Activated naive CD8-positive, alpha-beta T cell treated with anti-CD3 and anti-CD28 coated beads, Interleukin-2, amount 50 U/mL, for 16 hours (primary cell): Measurements from ENCODE around the gene TNXB.
"Not testable (repeated sequence)": the region's sequence is repeated elsewhere in the genome, so short reads cannot be mapped to it uniquely, and the experiment has no call there.

Experiments
- DNase-seq: peaks from one replicate; pipeline ENCODE4 v3.0.0-alpha.2; 2020; ENCODE audit warnings: low read depth, low spot score

Gene TNXB

DNA sequence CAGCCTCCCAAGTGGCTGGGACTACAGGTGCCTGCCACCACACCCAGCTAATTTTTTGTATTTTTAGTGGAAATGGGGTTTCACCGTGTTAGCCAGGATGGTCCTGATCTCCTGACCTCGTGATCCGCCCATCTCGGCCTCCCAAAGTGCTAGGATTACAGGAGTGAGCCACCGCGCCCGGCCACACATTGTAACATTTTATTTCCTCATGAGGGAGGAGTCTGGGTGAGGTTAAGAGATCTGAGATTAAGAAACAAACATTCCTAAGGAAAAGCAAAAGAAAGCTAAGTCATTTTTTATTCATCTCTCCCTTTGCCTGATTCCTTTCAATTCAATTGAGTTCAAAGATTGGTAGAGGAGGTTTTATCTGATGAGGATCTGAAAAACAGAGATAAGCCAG is 35.1 kb upstream of the TNXB start:
- not testable (repeated sequence) for DNase-seq

DNA sequence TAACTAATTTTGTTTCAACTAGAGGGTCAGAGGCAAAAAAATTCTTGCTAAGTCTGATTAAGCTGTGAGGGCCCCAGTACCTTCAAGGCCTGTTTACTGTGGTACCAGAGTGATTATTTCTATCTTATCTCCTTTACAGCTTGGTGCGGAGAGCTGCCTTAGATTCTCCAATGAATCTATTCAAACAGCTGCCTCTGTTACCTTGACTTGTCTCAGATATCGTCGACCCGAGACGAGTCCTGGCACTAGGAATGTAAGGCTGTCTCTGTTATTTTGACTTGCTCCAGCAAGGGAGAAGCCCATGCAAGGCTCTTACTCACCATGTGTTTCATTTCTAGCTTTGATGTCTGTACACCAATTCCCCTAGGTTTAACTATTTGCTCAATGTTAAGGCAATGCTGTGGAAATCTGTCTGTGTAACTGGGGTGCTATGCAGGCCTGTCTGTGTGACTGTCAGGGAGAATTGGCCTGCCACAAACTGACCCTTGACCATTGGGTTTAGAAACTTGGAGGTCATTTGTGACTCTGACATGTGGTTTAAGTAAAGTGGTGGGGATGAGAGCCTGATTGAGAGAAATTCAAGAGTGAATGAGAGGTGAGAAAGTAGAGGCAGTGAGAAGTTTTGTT is 31.4 kb upstream of the TNXB start:
- no peak for DNase-seq

DNA sequence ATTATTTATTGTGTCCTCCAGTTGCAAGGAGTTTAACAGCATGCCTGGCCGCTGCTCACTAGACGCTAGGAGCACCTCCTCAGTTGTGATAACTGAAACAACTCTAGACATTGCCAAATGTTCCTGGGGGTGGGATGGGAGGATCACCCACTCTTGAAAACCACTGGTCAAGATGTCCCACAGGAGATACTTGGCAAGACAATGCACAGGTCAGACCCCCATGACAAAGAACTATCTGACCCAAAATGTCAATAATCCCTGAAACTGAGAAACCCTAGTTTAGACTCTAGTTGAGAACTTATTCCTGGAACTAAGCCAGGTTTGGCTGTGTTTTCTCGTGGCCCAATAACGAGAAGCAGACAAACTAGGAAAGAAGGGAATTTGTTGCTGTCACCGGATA is 30.5 kb upstream of the TNXB start:
- no peak for DNase-seq

DNA sequence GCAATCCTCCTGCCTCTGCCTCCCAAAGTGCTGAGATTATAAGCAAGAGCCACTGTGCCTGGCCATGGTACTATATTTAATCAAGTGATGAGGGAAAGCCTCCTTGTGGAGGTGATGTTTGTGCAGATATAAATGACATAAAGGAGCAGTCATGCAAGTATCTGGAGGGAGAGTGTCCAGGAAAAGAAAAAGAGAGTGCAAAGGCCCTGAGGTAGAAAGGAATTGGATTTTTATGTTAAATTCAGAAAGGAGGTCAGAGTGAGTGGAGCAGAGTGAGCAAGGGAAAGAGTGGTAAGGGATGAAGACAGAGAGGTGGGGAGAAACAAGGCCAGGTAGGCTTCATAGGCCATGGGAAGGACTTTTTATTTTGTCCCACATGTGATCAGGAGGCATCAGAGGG is 28.3 kb upstream of the TNXB start:
- DNase-seq = no peak

DNA sequence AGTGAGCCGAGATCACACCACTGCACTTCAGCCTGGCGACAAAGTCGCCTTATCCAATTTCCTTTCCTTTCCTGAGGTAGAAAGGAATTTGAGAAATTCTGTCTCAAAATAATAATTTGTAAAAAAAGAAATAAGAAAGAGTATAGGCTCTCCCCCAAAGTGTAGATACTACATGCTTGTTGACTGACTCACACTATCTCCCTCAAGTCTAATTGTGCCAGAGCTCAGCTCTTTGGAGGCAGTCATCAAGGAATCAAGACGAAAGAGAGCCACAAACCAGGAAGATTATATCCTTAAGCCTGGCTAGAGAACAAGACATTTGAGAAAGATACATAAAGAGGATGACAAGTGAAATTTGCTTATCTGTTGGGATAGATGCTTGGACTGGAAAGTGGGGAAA is 24.6 kb upstream of the TNXB start:
- no peak for DNase-seq

DNA sequence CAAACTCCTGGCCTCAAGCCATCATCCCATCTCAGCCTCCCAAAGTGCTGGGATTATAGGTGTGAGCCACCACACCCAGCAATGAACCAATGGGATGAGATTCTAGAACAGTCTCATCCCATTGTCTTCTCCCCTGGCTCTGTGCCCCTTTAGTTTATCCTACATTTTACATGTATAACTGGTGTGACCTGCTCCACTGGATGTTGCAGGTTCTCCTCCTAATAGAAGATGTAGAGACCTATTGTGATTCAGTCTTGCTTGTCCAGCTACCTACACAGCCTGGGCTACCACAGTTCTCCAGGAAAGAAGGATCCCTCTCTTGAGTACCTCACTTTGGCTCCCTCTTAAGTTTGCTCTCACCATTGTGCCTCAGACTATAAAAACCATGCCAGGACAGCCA is 23.0 kb upstream of the TNXB start:
- no peak for DNase-seq

DNA sequence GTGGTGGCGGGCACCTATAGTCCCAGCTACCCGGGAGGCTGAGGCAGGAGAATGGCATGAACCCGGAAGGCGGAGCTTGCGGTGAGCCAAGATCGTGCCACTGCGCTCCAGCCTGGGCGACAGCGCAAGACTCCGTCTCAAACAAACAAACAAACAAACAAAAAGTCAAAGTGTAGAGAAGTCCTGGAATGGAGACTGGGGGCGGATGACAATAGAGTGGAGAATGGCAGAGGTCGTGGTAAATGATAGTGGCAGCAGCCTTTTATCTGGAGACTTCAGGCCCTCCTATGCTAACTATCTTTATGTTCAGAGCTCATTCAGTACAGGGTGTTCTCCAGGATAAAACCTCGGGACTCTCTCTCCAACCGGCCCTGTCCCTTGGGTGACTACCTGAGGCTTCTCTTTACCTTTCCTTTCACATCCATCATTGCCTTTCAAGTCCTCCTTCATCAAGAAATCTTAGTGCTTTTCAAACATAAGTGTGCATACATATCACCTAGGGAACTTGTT is 22.4 kb upstream of the TNXB start:
- DNase-seq = no peak

DNA sequence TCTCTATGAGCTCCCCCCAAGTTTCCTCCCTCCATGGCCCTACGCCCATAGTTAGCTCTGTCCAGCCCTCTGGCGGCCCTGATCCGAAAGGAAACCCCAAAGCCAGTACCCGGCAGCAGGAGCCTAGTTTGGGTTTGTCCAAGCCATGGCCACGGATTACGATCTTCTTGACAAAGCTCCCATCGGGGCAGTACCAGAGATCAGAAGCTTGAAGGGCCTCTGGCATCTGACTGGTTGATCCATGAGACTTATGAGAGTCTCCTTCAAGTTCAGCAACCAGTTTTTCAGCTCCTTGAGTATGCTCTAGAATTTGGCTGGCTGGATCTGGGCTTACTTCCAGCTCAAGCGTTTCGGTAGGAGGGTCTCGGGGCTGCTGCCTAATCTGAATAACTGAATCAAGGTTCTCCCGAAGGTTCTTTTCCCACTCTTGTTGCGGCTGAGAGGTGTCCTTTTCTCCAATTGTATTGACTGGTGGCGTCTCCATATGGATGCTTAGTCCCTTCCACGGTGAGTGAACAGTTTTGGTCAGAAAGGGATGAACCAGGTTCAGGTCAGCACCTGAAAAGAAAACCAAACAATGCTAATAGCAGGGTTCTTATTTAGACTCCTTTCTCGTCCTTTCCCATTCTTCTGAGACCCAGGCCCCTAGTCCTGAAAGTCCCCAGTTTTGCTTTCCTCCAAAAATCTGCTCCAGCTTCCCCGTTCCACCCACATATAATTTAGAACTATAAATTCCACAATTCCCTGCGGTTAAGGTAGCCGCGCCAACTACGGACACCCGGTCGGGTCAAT is 20.4 kb upstream of the TNXB start:
- no peak for DNase-seq

DNA sequence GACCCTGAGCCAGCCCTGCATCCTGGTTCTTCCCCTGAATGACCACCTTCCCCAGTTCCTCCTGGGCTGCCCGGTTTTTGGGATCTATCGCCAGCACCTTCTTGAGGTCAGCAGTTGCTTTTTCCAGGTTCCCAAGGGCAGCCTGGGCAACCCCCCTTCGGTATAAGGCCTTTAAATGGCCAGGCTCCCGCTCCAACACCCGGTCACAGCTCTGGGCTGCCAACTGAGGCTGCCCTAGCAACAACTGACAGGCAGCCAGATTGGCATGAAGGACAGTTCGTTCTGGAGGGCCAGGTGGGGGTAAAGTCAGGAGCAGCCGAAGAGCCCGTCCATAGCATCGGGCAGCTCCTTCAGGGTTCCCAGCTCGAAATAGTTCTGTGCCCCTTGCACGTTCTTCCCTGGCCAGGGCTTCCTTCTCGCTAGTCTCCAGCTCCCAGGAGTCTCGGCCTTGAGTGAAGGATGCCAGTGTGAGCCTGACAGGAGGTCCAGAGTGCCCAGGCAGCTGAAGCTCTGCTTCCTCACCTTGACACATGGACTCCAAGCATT is 19.7 kb upstream of the TNXB start:
- DNase-seq = no peak

DNA sequence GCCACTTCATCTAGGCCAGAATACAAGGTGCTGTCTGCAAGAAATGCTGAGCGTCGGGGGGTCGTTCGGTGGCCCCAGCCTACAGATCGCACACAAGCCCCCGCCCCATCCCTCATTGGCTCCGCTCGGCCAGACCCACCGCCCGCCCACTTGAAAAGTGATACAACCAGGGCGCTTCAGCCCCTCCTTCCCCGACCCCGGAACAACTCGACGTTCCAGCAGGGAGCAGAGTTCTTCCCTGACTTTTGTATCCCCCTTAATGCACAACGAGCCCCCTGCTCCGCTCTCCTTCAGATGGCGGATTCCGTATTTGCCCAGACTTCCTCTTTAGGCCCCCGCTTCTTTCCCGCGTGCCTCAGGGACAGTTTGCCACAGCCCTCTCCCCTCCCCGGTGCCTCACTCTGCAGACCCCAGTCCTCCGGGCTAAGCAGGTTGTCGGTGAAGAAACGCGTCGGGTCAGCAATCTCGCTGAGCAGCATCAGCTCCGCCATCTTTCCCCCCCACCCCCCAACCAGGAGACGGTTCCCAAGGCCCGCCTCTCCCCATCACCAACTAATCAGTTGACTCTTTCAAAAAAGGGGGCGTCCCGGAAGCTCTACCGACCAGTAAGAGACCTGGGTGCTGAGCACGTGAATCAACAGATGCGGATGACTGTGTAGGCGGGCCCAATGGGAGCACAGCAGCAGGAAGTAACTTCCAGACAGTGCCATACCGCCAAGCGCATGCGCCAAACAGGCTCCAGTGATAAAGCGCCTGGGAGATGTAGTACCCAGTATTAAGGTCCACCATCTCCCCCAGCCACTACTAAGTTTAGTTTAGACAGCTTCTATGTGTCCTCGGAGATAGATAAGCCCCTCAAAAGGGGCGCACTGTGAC is 18.8 kb upstream of the TNXB start, which contains the start of gene ATF6B:
Gene ATF6B (minus strand): TSS at position 530 of the 876 bp plus-strand sequence. CDS start 39 bp downstream, at position 491.
- peak; percentile 92 for DNase-seq

DNA sequence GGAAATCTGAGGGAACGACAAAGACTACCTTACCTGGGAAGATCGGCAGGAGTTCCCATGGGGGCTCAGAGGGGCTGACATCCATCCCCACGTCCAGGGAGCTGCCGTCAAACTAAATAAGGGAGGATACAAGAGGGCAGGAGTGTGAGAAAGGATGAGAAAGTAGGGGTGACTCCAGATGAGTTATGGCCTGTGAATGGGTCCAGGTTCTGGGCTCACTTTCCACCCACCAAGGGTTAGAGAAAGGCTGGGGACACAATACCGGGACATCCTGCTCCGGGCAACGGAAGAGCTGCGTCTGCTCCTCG is 18.2 kb upstream of the TNXB start:
- DNase-seq = no peak

DNA sequence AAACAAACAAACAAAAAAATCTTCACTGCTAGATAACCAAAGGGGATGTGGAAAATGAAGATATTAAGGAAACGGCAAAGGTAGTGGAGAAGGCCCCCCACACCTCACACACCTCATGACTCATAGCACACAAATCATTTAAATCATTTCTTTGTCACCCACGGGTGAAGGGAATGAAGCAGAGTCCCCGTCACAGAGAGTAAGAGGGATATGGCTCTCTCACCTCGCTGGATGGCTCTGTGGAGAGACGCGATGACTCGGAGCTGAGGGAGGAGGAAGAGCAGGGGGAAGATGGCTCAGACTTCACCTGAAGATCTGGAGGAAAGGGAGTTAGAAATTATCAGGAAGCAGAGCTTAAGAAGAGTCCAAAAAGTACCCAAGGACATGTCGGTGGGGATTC is 17.7 kb upstream of the TNXB start:
- DNase-seq = no peak

DNA sequence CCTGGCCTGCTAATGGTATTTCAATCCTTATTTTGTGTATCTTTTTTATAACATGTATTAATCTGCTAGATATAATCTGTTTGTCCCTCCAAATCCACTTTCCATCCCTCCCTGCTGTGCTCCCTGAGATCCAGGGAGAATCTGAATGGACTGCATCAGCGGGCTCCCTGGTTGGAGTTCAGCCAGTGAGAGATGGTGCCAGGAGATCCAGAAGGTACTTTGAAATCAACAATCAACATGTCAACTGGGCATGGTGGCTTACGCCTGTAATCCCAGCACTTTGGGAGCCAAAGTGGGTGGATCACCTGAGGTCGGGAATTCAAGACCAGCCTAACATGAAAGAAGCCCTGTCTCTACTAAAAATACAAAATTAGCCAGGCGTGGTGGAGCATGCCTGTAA is 14.5 kb upstream of the TNXB start:
- no peak for DNase-seq

DNA sequence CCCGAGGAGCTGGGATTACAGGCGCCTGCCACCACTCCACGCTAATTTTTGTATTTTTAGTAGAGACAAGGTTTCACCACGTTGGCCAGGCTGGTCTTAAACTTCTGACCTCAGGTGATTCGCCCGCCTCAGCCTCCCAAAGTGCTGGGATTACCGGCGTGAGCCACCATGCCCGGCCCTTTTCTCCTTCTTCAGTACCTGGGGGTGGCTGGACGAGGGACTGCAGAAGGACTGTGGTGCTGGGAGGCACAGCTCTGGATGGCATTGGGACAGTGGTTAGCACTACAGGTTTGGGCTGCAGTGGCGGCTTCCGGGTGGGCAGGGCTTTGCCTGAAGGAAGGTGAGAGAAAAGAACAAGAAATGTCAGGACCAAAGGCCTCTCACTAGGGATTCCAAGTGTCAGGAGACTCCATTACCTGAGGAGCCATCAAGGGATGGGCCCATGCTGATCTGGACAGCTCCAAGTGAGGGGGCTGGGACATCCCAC is 11.5 kb upstream of the TNXB start:
- no peak for DNase-seq

DNA sequence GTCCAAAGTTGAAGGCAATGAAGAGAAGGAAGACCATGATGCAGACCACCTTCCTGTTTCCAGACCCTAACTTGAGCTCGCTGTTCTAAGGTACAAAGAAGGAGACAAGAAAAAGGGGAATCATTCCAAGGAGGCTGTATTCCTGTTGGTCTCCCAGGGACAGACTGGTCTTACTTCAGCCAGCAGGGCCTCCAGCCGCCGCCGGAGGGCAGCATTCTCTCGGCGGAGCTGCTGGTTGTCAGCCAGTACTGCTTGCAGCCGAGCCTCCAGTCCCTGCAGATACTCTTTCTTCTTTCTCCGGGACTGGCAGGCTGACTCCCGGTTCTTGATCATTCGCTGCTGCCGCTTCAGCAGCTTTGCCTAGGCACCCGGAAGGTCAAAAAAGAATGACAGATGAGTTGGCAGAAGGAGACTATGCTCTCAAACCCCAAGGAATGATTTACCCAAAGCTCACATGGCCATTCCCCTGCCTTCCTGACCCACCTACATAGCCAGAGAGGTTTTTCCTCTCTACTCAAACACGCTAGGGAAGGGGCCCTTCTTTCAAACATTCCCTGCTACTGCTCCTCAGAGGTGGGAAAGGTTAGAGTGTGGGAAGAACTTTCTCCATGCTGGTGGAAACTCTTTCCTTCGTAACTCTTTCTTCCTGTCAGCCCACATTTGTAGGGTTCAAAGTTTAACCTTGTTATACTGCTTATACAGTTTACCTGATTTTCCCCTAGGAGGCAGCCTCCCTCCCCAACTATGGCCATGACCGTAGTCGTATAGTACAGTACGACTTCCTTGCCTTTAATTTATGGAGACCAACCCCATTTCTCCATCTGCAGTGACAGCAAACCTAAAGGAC is 9.9 kb upstream of the TNXB start:
- peak; percentile 29 for DNase-seq

DNA sequence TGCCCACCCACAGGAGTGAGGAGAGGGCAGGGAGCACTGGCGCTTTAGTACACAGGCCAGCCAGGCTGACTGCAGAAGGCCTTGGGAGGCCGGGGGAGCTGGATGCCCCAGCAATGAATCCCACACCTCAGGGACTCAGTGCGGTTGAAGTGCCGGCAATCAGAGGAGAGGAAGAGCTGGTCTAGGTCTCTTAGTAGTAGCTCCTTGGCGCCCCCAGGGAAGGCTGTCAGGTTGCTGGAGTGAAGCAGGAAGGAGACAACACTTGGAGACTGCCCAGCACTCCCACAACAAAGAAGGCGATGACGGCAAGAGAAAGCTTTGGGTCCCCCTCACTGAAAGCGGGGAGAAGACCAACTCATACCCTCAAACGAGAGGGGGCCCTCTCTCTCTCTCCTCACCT is 8.3 kb upstream of the TNXB start:
- no peak for DNase-seq

DNA sequence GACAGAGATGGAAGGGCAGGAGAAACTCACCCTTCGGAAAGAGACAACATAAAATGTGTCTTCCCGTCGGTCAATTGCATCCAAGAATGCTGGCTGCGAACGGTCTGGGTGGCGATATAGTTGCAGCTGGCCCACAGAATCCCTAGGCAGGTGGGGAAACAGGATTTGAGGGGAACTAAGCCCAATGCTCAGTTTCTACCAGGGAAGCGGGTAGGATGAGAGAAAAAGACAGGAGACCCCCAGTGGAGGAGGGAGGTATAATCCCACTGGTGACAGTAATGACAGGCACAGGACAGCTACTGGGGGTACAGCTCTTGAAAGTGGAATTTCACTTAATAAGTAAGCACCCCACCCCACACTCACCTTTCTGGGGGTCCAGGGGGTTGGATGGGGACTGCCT is 7.5 kb upstream of the TNXB start:
- no peak for DNase-seq

DNA sequence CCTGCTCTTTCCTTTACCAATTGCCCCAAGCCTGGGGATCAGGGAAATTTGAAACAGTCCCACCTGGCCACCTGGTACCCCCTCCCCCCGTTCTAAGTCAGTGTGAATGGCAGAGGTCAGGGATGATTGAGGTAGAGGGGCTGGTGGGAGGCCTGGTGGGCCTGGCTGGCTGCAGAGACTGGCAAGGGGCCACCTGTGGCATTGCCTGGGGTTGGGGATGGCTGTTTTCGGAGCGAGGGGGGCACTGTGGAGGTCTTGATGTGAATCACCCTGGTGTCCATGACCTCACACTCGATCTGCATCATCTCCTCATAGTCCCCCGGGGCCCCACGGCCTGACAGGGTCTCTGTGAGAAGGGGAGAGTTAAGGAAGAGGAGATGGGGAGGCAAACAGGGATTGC is 6.5 kb upstream of the TNXB start:
- no peak for DNase-seq

DNA sequence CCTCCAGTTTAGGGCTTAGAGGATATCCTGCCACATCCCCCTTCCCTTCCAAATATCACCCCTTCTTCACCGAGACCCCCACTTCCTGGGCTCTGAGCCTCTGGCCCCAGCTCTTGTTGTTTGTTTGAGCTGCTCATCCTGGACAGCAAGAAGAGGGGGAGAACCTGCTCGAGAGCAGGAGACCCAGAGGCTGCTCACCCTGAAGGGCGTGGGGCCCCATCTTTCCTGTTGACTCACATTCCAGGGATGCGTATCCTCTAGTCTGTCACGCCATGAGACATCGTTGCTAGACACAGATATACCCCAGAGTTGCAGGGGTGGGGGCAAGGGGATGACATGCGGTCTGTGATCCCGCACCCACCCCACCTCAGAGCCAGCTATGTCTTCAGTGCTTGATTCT is 5.7 kb upstream of the TNXB start:
- DNase-seq = no peak

DNA sequence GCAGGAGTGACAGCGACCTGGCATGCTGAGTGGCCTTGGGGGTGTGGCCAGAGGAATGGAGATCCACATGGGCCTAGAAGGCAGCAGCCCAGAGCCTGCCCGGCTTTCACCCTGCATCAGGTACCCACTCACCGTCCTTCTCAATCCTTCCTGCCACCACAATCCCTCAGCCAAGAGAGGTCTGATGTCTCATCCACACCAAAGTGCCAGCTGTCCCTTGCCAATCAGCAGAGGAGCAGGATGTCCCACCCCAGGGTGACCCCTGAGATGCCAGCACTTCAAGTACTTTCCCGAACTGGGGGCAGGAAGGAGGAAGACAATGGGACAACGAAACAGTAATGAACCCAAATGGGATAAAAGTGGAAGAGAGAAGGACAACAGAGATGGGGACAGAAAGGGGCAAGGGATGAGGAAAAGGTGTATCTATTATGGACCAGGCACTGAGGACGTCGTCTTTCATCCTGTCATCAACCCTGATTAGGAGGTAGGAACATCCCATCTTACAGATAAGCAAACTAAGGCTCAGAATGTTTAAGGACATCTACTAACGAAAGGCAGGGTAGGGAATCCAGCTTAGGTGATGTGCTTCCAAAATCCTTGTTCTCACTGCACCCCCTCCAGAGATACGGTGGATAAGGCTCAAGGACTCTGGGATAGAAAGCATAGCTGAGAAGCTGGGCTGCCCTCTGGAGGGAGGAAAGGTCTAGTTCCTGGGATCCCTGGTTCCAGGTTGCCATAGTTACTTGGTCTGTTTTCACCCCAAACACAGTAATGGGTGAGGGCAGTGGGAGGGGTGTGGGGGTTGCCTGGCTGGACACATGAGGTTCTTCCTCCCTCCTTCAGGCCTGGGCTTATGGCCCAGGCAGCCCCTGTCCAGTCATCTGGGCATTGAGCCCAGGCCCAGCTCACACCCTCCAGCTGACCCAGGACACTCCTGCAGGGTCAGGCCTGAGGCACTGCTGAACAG is 4.5 kb upstream of the TNXB start:
- no peak for DNase-seq
